CD4-positive, alpha-beta T cell treated with Interferon gamma for 1 hour (primary cell): ENCODE measurements around the gene PIGB.
"Not testable (repeated sequence)": the region's sequence is repeated elsewhere in the genome, so short reads cannot be mapped to it uniquely, and the experiment has no call there.

Experiments
- DNase-seq: peaks from one replicate; pipeline ENCODE4 v3.0.0-alpha.2; 2020

The PIGB gene

GRCh38 chr15:55302801-55303200 lies 16.2 kb upstream of the PIGB start:
- not testable (repeated sequence) for DNase-seq

- DNase-seq, result no peak
Observed at GRCh38 chr15:55319537-55320237, 665 bp downstream of the PIGB start.

GRCh38 chr15:55320238-55320550 lies 1.2 kb downstream of the PIGB start:
- no peak for DNase-seq

DNA sequence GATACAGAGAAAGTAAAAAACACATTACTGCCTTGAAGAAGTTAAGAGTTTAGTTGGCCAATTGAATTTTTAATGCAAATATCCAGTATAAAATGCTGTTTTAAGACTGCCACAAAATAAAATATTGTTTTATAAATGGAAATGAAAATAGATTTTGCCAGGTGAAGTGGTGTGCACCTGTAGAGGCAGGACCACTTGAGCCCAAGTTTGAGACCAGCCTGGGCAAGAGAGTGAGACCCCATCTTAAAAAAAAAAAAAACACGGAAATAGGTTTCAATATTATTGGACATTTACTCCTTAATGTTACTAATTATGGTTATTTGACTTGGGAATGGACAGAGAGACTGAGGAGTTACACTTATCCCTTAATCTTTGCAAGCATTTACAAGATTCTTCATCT lies 1.9 kb downstream of the PIGB start:
- DNase-seq, result no peak

DNA sequence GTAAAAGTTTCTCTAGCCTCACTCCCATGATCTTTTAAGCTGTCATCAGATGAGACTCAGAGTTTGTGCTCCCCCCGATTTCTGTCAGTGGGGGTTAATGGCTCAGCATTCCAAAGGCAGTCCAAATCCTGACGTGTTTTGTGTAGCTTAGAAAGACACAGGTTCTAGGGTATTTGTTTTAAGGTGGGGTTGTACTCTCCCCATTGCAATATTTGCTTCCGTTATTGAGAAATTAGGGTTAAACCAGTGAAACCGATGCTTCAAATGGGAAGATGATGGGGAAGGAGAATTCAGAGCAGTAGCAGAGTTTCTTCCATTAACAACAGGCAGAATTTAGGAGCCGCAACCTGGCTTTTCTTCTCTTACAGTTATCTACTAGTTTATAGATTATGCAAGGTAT lies 3.4 kb downstream of the PIGB start:
- no peak for DNase-seq

DNA sequence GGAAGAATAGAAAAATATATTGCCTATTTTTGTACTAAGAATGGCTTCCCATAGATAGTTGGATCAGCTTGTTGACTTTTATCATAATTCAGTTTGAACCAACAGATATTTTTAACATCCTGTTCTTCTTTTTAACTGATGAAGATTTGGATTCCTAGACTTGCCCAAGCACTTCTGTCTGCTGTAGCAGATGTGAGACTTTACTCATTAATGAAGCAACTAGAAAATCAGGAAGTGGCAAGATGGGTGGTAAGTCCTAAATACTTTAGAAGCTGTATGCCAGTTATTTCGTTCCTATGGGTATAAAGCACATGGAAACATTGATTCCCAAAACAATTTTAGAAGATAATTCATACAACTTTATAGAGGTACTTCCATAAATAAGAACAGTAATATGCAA lies 8.4 kb downstream of the PIGB start:
- no peak for DNase-seq

DNA sequence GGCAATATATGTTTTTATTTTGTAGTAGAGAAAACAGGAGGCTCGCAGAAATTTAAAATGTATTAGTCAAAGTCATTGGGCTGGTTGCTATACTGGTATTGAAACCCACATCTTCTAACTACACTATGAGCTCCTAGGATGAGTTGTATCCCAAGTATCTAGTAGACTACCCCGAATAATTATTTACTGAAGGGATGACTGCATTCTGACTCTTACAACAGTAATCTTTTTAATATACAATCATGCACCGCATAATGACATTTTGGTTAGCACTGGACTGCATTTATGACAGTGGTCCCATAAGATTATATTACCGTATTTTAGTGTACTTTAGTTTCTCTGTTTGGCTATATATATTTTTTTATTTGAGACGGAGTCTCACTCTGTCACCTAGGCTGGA lies 15.3 kb downstream of the PIGB start:
- DNase-seq, result no peak

DNA sequence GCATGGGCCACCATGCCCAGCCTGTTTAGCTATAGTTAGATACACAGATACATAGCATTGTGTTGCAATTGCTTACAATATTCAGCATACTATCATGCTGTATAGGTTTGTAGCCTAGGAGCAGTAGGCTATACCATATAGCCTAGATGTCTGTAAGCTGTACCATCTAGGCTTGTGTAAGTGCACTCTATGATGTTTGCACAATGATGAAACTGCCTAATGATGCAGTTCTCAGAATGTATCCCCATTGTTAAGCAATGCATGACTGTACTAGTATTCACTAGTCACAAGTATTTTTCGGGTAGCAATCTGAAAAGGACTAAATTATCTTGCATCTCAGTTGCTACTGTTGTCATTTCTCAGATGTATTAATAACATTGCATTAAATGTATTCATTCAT lies 16.0 kb downstream of the PIGB start:
- DNase-seq, result no peak

GRCh38 chr15:55337160-55337559 lies 18.1 kb downstream of the PIGB start:
- no peak for DNase-seq

DNA sequence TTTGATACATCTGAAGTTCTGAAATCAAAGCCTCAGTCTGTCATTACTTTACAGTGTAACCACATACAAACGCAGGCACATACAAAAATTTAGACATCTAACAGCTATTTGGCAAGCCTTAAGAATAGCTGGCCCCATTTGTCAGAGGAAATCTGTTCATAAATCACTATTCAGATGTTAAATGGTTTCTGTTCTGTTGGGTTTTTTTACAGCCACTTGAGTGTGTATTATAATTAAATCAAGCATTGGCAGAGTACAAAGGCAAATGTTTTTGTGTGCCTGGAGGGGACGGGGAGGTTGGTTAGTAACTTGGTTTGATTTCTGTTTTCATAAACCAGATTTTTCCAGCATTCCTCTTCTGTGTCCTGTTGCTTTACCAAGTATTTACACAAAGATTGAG lies 24.1 kb downstream of the PIGB start:
- DNase-seq, result no peak

- no peak for DNase-seq
Observed at GRCh38 chr15:55344206-55344605, 25.2 kb downstream of the PIGB start.

DNA sequence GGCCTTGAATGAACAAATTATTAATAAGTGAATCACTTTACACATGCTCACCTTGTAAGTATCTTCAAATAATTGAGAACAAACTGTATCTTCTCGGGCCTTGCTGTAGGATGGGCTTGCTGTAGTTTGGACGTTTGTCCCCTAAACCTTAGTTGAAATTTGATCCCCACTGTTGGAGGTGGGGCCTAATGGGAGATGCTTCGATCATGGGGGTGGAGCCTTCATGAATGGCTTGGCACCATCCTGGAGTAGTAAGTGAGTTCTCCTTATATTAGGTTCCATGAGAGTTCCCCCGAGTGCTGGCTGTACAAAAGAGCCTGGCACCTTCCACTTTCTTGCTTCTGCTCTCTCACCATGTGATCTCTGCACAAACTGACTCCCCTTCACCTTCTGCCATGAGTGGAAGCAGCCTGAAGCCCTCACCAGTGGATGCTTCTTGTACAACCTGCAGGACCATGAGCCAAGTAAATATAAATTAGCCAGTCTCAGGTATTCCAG lies 29.3 kb downstream of the PIGB start:
- DNase-seq, result no peak

- no peak for DNase-seq
Observed at GRCh38 chr15:55349282-55349681, 30.3 kb downstream of the PIGB start.

GRCh38 chr15:55353025-55353424 lies 34.0 kb downstream of the PIGB start:
- no peak for DNase-seq

DNA sequence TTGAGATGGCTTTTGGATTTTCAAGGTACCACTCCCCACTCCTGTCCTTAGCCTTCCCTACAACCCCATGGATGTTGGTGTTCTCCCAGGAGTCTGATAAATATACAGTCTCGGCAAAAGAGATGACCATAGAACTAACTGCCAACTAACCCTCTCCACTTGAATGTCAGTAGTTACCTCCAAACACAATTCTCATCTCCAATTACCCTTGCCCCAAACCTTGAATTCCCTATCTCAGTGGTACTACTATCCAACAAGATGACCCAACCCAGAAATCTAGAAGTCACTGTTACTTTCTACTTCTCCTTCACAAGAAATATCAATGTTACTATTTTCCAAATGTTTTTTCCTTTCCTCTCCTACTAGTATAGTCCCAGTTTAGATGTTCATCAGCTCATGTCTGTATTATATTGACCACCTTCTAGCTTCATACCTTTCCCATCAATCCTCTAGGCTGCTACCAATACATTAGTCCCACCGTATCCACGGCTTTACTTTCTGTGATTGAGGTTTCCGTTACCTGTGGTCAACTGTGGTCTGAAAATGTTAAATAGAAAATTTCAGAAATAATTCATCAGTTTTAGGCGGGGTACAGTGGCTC lies 38.1 kb downstream of the PIGB start:
- DNase-seq, result no peak

DNA sequence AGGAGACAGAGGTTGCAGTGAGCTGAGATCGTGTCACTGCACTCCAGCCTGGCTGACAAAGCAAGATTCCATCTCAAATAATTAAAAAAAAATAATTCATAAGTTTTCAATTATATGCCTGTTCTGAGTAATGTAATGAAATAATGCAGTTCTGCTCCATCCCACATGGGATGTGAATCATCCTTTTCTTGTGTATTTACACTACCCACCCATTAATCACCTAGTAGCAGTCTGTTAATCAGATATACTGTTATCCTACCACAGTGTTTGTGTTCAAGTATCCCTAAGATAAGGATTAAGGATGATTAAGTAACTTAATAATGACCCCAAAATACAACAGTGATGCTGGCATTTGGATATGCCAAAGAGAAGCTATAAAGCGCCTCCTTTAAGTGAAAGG lies 38.8 kb downstream of the PIGB start:
- DNase-seq, result no peak

DNA sequence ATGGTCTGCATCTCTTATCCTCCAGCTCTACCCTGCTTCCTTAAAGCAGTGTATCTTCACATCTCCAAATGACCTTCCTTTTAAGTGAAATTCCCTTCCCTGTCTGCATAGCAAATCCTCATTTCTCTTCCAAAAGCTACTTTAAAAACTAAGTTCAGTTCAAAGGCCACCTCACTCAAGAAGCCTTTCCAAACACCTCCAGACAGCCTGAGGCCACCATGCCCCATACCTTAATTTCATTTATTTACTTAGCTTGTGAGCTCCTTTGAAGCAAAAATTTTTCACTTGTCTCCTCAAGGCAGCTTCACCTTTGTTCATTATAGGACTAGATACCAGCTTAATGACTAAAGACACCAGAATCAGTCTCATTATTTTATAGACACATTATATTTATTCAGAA lies 39.4 kb downstream of the PIGB start:
- DNase-seq, result no peak

- DNase-seq, result no peak
Observed at GRCh38 chr15:55360256-55360655, 41.2 kb downstream of the PIGB start.

- no peak for DNase-seq
Observed at GRCh38 chr15:55361048-55361447, 42.0 kb downstream of the PIGB start.

- DNase-seq, result no peak
Observed at GRCh38 chr15:55362641-55363040, 43.6 kb downstream of the PIGB start.

- no peak for DNase-seq
Observed at GRCh38 chr15:55366981-55367380, 48.0 kb downstream of the PIGB start.

- DNase-seq, result no peak
Observed at GRCh38 chr15:55372701-55373440, 53.8 kb downstream of the PIGB start.

- no peak for DNase-seq
Observed at GRCh38 chr15:55379095-55379494, 60.1 kb downstream of the PIGB start.

DNA sequence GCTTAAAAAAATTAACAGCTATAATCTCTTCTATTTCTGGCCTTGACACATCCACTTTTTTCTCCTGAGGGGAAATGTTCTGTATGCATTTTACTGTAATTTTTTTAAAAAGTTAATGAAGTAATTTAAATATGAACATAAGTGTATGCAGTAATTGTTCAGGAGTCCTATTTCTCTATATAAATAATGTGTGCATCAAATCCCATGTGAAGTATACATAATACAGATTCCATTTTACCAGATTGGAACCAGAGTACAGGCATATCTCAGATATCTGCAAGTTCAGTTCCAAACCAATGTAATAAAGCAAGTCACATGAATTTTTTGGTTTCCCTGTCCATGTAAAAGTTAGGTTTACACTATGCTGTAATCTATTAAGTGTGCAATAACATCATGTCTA lies 62.6 kb downstream of the PIGB start:
- DNase-seq, result no peak
